HL-60 (cell line): ENCODE results near the gene CERS4.

Source experiments
- POLR2AphosphoS5 ChIP-seq: IDR thresholded peaks from 2 replicates; pipeline ENCODE4 v1.6.1; 2012; ENCODE audit warnings: low read depth
- TF ChIP-seq, protein P1 (sequence below): IDR thresholded peaks from one replicate; pipeline ENCODE4 v1.5.1; 2011; ENCODE audit warnings: low read length, control low read depth, inconsistent platforms; ENCODE audit not compliant: insufficient read depth

GRCh38 chr19:8238251-8238650, 29.1 kb downstream of the CERS4 start:
- TF ChIP-seq, protein P1, sequence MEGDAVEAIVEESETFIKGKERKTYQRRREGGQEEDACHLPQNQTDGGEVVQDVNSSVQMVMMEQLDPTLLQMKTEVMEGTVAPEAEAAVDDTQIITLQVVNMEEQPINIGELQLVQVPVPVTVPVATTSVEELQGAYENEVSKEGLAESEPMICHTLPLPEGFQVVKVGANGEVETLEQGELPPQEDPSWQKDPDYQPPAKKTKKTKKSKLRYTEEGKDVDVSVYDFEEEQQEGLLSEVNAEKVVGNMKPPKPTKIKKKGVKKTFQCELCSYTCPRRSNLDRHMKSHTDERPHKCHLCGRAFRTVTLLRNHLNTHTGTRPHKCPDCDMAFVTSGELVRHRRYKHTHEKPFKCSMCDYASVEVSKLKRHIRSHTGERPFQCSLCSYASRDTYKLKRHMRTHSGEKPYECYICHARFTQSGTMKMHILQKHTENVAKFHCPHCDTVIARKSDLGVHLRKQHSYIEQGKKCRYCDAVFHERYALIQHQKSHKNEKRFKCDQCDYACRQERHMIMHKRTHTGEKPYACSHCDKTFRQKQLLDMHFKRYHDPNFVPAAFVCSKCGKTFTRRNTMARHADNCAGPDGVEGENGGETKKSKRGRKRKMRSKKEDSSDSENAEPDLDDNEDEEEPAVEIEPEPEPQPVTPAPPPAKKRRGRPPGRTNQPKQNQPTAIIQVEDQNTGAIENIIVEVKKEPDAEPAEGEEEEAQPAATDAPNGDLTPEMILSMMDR, result no peak
- no peak for TF ChIP-seq POLR2AphosphoS5
